ENCODE results near the gene WNT9A.

DNA sequence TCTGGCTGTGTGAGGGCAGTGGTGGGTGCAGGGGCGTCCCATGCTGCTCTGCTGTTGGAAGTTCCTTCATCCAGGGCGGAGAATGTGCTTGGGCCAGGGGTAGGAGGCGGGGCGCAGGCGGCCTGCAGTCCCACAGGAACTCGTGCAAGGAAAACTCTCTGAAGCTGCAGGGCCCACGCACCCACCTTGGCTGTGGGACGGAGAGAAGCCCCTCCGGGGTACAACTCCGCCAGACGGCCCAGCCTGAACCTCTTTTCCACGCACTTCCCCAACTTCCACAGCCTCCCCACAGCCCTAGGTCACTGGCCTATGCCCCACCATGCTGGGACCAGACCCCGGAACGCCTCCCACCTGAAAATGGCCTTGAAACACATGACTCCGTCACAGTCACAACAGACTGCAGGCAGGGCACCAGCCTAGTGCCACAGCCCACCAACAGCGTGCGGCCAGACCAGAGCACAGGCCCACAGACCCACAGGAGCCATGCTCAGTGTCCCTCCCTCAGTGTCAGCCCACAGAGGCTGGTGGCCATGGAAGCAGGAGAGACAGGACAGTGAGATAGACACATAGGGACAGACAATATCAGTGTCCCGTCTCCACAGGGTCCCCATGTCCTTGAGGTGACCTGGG, 47.8 kb downstream of the WNT9A start:
- TF ChIP-seq, protein P1, sequence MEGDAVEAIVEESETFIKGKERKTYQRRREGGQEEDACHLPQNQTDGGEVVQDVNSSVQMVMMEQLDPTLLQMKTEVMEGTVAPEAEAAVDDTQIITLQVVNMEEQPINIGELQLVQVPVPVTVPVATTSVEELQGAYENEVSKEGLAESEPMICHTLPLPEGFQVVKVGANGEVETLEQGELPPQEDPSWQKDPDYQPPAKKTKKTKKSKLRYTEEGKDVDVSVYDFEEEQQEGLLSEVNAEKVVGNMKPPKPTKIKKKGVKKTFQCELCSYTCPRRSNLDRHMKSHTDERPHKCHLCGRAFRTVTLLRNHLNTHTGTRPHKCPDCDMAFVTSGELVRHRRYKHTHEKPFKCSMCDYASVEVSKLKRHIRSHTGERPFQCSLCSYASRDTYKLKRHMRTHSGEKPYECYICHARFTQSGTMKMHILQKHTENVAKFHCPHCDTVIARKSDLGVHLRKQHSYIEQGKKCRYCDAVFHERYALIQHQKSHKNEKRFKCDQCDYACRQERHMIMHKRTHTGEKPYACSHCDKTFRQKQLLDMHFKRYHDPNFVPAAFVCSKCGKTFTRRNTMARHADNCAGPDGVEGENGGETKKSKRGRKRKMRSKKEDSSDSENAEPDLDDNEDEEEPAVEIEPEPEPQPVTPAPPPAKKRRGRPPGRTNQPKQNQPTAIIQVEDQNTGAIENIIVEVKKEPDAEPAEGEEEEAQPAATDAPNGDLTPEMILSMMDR (IDR thresholded peaks at IDR 0.05; ENCODE audit: low read depth, low read length, poor library complexity, severe bottlenecking), result no peak
- TF ChIP-seq EZH2phosphoT487 (IDR thresholded peaks at IDR 0.05; ENCODE audit: borderline replicate concordance, low read length), result no peak
